Medulla oblongata (tissue), 1 donor: ENCODE measurements around the gene TCP11L2.
"Not testable (repeated sequence)": the region's sequence is repeated elsewhere in the genome, so short reads cannot be mapped to it uniquely, and the experiment has no call there.

Experiments
- DNase-seq: peaks from one replicate; pipeline ENCODE4 v3.0.0-alpha.2; 2015; ENCODE audit errors: extremely low spot score

TCP11L2 gene

DNA sequence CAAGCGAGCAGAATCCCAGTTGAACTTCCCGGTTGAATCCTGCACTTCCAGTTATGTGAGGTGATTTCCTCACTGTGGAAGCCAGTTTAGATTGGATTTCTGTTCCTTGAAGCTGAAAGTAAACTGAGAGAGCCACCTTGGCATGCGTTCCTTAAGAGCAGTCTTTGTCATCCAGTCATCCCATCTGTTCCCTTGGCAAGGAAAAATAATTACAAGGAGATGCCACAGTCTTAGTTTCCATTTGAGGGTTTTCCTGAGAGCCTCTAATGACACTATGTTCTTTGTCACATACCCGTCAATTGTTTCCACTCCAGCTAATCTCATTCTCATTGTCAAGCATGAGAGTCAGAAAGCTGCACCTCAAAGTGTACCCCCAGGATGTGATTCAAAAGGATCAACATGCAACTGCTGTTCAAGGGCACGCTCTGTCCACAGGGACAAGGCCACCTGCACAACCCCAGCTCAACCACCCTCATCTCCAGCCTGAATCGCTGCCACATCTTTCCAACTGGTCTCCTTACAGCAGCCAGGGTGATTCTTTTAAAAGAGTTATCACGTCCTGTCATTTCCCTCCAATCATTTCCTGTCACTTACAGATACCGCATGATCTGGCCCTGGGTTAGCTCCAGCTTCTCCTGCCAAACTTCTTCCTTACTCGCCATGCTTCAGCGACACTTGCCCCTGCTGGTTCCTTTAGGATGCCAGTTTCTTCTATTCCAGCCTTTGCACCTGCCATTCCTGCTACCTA is 18.0 kb upstream of the TCP11L2 start:
- DNase-seq: no peak

DNA sequence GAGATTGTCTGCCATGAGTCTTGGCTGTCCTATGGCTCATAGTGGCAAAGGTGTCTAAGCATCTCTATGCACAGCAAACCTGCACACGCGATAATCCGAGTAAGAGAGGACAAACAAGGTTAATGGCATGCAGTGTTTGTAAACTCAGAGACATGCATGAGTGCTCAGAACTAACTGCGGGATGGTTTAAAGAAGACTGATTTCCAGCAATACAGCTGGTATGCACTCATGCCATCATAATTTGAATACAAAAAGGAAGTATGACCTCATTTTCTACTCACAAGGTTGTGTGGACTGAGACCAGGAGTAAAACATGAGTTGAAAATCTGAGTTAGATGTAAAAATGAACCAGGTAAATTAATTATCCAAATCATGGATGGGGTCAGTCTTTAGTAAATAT is 16.6 kb upstream of the TCP11L2 start:
- no peak for DNase-seq

DNA sequence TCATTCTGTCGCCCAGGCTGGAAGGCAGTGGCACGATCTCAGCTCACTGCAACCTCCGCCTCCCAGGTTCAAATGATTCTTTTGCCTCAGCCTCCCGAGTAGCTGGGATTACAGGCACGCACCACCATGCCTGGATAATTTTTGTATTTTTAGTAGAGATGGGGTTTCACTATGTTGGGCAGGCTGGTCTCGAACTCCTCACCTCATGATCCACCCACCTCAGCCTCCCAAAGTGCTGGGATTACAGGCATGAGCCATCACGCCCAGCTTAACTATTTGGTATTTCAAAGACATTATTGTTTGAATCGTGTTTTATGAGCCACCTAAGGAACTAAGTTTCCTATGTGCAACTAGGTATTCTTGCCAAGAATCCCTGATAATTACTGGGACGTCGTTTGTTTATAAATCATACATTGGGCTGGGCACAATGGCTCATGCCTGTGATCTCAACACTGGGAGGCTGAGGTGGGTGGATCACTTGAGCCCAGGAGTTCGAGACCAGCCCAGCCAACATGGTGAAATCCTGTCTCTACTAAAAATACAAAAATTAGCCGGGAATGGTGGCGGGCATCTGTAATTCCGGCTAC is 15.9 kb upstream of the TCP11L2 start:
- not testable (repeated sequence) for DNase-seq

DNA sequence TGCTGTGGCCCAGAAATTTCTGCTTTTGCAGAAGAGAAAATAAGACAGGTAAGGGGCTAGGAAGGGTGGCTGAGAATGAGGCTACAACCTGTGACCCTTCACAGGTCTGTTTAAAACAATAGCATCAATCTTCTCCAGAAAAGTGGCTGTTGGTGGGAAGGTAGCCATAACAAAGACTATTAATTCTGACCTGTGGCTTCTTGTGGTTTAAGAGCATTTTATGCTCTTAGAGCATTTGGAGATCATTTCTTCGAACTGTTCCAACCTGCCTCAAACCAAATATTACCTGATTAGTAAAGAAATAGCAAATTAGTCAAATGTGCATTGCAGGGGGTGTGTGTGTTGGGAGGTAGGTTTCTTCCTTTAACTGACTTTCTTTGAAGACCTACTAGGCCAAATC is 15.2 kb upstream of the TCP11L2 start:
- DNase-seq: no peak

DNA sequence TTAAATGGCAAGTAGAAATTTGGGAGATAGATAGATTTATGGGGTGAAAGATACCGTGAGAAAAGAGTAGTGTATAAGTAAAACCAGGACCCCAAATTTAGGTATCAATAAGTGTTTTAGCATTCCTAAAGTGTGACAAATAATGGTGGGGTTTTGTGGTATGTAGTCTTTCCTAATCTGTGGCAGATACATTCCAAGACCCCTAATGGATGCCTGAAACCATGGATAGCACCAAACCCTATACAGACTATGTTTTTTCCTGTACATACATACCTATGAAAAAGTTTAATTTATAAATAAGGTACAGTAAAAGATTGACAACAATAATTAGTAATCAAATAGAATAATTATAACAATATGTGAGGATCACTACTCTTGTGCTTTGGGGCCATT is 14.4 kb upstream of the TCP11L2 start:
- no peak for DNase-seq

DNA sequence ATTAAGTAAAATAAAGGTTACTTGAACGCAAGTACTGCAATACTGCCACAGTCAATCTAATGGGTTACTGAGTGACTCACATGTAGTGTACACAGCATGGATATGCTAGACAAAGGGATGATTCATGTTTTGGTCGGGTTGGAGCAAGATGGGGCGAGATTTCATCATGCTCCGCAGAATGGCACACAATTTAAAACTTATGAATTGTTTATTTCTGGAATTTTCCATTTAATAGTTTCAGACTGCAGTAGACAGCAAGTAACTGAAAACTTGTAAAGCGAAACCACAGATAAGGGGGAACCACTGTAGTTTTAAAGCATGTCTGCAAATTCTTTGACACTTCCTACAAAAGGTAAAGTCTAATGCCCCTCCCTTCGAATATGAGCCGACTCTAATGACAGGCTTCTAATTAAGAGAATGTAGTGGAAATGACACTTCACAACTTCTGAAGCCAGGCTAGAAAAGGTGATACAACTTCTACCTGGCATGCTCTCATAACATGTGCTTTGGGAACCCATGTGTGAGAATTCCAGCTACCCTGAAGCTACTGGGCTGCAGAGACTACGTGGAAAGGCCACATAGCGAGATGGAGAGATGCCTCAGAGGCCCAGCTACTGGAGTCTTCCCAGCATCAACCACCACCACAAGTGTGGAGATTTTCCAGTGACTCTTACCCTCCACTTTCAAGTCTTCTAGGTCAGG is 13.9 kb upstream of the TCP11L2 start:
- no peak for DNase-seq

DNA sequence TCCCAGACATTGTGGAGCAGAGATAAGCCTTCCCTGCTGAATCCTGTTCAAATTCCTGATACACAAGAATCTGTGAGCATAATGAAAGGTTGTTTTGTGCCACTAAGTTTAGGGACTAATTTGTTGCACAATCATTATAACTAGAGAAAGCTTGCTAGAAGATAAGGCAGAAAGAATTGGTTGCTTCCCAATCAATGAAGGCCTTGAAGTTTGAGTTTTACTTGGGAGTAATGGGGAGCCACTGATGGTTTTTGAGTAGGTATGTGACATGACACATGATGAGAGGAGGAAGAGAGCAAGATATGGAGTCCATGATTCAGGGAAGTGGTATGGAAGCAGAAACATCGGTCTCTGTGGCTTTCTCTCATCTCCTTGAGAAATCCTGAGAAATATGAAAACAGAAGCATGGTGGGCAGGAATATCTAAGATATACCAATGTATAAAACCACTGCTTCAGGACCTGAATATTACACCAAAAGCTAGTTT is 13.3 kb upstream of the TCP11L2 start:
- DNase-seq: no peak

DNA sequence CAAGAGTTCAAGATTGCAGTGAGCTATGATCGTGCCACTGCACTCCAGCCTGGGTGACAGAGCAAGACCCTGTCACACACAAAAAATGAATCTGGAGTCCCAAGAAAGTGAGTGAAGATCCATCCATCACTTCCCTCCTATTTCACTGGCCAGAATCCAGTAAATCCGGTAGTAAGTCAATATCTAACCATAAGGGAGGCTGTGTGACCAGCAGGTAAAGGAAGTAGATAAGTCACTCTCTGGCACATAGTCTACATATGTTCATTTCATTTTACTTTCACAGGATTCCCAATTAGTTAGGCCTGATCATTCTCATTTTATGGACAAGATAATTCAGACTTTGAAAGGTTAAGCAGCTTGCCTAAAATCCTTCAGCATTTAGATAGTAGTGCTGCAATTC is 11.9 kb upstream of the TCP11L2 start:
- no peak for DNase-seq

DNA sequence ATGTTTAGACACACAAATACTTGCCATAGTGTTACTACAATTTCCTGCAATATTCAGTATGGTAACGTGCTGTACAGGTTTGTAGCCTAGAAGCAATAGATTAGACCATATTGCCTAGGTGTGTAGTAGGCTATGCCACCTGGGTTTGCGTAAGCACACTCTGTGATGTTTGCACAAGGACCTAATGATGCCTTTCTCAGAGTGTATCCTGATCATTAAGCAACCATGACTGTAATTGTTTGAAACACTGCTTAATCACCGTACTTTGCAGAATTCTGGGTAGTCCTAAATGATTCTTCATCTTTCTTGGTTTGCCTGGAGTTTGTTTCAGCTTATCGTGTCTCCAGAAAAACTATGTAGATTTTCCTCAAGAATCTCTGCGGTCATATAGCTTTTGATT is 11.2 kb upstream of the TCP11L2 start:
- no peak for DNase-seq

DNA sequence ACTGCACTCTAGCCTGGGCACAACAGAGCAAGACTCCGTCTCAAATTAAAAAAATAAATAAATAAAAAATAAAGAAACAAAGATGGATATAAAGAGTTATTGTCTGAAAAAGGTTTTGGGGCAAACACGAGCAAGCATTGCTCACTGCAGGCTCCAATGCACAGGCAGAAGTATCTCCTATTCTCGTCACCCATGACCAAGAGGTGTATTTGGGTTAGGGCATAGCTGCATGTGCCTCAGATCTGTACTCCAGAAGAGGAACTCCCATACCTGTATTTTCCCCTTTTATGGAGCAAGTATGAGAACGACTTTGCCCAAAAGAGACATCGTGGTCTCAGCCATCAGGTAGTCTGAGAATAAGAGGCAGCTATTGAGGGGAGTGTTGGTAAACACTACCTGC is 10.2 kb upstream of the TCP11L2 start:
- DNase-seq: no peak

DNA sequence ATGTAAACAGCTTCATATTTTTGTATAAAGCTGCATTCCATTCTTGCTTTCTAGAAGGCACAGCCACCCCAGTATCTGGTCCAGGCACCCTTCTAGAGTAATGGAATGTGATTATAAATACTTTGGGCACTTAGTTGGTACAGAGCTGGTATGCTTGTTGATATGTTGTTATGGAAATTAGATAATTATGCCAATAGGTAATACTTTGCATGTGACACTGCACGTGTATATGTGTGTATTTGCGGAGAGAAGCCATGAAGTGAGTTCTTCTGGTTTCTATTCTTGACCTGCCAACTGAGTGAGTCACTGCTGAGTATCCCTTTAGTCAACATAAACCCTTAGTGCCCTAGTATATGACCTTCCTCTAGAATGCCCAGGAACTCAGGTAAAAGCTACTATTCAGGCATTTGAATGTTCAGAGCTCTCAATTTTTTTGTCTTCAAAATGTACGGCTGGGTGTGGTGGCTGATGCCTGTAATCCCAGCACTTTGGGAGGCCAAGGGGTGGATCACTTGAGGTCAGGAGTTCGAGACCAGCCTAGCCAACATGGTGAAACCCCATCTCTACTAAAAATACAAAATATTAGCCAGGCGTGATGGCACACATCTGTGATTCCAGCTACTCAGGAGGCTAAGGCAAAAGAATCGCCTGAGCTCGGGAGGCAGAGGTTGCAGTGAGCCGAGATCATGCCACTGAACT is 6.2 kb upstream of the TCP11L2 start:
- no peak for DNase-seq

DNA sequence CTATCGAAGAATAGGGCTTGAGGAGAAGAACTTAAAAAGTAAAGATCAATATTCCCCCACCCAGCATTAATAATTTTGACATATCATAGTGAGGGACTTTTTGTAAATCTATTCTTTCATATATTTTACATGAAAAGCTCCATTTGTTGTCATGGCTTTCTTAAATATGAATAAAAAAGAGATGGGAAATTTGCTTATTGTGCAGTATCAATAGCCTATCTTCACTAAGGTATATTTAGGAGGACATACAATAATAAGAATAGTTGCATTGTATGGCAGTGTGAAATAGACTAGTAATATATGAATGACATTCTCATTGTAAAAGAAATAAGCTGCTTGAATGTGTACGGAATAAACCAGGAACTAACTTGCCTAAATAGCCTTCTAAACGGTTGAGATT is 5.5 kb upstream of the TCP11L2 start:
- no peak for DNase-seq

DNA sequence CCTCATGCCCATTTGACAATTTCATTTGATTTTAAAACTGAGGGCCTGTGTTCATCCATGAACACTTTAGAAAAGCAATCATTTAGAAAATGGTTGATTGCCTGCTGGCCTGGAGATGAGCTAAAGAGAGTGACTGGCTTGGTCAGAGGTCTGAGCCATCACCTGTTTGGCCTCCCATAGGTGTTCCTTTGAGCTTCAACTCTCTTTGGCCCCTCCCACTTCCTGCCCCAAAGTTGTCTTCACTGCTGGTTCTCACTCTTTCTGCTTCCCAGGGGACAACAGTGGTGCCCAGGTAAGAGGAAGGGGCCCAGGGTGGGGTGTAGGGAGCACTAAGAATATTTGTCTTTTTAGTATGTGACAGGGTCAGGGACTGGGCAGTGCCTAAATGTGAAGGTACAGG is 4.9 kb upstream of the TCP11L2 start:
- DNase-seq: no peak

DNA sequence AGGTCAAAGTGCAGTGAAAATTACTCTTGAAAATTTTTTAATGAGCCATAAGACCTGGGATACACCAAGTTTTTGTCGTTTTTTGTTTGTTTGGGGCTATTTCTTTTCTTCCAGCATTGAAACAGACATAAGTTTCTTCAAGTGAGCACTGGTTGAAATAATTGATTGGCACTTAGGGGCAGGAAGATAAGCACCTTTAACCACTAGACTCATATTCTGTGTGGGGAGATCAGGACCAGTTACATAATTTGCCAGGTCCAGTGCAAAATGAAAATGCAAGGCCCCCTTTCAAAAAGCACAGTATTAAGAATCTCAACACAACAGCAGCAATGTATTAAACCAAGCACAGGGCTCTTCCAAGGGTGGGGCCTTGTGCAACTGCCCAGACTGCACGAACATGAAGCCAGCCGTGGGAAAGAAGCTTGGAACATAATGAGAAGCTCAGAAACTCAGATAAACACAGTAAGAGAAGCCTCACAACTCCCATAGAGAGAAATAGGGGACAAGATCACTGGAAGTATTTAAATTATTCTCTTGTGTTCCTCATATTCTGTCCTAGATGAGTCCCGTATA is 3.2 kb upstream of the TCP11L2 start:
- peak; percentile 57 for DNase-seq

DNA sequence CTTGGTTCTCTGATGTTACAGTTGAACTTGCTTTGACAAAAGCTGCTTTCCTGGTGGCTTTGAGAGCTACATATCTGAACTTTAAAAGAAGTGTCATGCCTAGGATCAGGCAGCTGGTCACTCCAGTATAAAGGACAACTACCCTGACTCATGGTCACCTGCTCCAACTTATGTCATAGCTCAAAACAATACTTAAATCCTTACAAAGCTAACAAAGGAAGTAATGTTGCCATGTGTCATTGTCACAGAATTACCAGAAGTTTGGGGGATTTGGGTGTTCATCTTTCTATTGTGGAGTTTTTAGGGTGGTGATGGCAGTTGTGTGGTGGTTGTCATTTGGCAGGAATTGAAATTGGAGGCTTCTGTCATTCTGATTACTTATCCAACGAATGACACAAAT is 1.8 kb upstream of the TCP11L2 start:
- DNase-seq: peak; percentile 54

DNA sequence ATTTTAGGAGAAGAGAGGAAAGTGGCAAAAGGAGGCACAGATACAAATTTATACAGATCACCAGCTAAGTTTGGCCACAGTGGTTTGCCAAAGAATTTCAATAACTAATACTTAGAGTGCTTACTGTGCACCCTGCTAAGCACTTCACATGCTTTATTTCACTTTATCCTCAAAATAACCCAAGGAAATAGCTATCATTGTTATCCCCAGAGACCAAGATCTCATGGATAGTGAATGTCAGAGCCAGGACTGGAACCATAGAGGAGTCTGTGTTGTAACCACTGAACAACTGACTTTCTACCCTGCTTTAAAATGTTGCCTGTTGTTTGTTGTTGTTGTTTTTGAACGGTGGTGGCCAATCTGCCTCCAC is 1.3 kb upstream of the TCP11L2 start:
- DNase-seq: peak; percentile 44

DNA sequence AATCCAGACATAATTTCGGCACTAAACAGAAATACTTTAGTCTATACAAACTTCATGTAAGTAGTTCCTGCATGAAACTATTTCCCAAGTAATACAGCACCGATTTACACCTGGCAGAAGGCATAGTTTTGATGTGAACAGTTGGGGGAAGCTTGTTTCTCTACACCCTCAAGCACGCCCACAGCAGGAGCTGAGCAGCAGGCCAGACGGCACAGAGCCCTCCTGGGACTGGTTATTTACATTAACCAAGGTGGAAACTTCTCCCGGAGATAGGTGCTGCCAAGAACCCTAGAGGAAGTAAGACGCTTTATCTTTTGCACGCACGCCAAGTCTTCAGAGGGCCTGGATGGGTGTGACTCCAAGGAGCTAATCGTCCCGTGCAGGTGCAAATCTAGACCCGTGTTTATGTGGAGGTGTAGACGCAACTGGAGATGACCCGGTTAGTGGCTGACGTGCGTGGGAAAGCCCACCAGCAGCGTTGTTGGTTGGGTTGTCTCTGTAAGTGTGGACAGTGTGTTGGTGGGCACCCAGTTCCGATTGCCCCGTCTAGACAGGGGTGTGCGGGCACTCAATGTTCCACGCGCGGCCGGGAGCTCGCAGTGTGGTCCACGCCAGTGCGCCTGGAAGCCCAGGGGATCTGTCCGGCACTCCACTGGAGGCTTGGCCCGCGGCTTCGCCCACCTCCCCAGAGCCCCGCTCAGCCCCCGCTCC is 767 bp upstream of the TCP11L2 start:
- peak; percentile 52 for DNase-seq

DNA sequence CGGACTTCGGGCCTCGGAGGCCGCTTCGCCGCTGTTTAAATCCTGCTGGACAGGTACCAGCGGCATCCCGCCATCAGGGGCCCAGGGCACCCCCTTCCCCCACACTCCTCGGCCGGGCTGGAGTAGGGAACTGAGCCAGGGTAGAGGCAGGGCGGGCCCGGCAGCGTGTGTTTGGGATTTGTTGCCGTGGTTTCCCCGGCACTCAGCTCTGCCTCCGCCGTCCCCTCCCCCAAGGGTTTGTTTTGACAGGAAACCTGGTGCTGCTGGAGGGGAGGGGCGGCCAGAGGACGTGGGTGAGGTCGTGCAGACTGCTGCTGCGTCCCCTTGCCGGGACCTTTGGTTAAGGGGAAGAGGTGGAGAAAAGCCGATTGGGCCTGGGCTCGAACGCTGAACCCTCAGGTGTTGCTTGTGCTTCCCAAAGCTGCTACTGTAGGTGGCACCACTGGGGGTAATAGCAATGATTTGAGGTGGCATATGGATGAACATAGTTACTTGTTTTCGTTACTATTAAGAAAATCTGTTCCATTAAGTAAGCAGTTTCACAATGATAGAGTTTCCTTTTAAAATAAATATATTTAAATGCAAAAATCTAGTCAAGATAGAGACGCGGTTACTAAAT is 778 bp downstream of the TCP11L2 start:
- DNase-seq: peak; percentile 66

DNA sequence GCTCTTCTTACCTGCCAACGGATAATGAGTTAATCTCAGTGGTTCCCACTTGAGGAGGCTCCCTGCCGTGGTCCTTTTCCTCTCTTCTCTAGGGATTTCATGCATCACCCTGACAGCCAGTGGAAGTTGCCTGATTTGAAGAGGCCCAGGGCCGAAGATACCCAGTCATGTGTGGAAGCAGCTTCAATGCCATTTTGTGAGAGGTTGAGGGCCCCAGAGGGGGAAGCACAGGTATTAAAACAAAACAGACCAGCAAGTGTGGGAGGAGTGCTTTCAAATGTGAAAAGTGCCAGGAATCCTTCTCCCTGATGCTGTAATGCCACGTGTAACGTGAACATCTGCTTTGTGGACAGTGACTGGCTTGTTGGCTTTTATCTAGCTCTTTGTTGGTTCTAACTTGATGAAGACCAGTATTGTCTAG is 1.5 kb downstream of the TCP11L2 start:
- peak; percentile 90 for DNase-seq

DNA sequence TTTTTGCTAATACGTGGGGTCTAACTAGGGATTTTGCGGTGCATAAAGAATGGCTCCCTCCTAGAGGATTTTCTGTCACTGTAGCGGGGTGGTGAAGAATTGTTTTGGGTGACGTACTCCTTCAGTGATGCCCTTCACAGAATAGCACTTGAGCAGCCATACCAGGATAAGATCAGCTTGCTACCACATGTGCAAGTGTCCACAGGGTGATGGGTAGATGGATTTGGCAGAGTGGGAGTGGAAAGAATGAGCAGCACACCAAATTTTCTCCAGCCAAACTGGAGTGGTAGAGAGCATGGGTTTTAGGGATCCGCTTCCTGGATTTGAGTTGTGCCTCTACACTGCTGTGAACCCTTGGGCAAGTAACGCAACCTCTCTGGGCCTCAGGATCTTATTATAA is 2.3 kb downstream of the TCP11L2 start:
- peak; percentile 27 for DNase-seq

DNA sequence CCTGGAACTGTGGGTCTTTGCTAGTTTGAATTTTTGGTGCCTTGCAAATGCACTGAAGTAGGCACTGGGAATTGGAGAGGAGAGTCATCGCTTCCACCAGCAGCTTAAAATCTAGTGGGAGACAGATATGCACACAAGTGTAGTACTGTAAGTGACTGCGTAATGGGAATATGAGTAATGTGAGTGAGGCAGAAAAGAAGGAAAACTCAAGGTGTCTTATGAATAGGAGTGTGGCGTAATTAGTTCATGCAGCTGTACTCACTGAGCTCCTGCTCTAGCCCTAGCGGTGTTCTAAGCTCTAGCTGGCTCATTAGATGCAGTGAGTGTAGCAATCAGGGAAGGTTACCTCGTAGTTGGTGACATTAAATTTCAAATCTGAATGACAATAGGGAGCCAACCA is 2.8 kb downstream of the TCP11L2 start:
- peak; percentile 38 for DNase-seq
